Glutamatergic neuron (in vitro differentiated cells): Measurements from ENCODE around the gene ANP32B. TPM values are rescaled to one million over a fixed set of nuclear protein-coding genes. Genes with fewer than 3 reads are reported as not detected.

Experiments
- DNase-seq: peaks from one replicate; pipeline ENCODE4 v3.0.0; 2022
- H3K27ac Mint-ChIP-seq: one replicate; pipeline ENCODE4 v1.8.0; 2020; ENCODE audit warnings: mild to moderate bottlenecking, mixed read lengths, inconsistent platforms; ENCODE audit not compliant: unreplicated experiment
- H3K27me3 Mint-ChIP-seq: one replicate; pipeline ENCODE4 v1.8.0; 2020; ENCODE audit warnings: mild to moderate bottlenecking, moderate library complexity, mixed read lengths, inconsistent platforms; ENCODE audit not compliant: unreplicated experiment
- H3K36me3 Mint-ChIP-seq: one replicate; pipeline ENCODE4 v1.8.0; 2020; ENCODE audit warnings: mild to moderate bottlenecking, mixed read lengths, inconsistent platforms; ENCODE audit not compliant: unreplicated experiment
- H3K4me1 Mint-ChIP-seq: one replicate; pipeline ENCODE4 v1.8.0; 2020; ENCODE audit warnings: mild to moderate bottlenecking, low read depth, mixed read lengths, inconsistent platforms; ENCODE audit not compliant: unreplicated experiment
- H3K4me3 Mint-ChIP-seq: one replicate; pipeline ENCODE4 v1.8.0; 2020; ENCODE audit warnings: mild to moderate bottlenecking, mixed read lengths, inconsistent platforms; ENCODE audit not compliant: unreplicated experiment
- H3K9me3 Mint-ChIP-seq: one replicate; pipeline ENCODE4 v1.8.0; 2020; ENCODE audit warnings: mild to moderate bottlenecking, moderate library complexity, mixed read lengths, inconsistent platforms; ENCODE audit not compliant: unreplicated experiment
- CTCF ChIP-seq: fragments of 200-600 bp; sonication (generic); IDR thresholded peaks from one replicate; pipeline ENCODE4 v1.5.0; 2021; ENCODE audit not compliant: partially characterized antibody, unreplicated experiment
- total RNA-seq: library from RNA; stranded (reverse); fragmentation: NEBNext Ultra II Directional; extraction: Animal tissue kit (Norgen Biotek cat#: 25700); gene quantifications from one replicate; pipeline ENCODE4 v1.2.1, GENCODE V29; 2021; ENCODE audit not compliant: unreplicated experiment

Gene ANP32B
- total RNA-seq, 1 donor from 2014 or later: 108 TPM

- H3K36me3 Mint-ChIP-seq: no peaks in the 10 kb centered on the region
- DNase-seq: no peak
- H3K4me1 Mint-ChIP-seq: peaks cover 8% of the 10 kb centered on the region
- no peak for TF ChIP-seq CTCF
- no peak within 1 kb of the TSS for H3K27ac Mint-ChIP-seq
- H3K9me3 Mint-ChIP-seq: no peaks in the 10 kb centered on the region
- peaks cover 7% of the 10 kb centered on the region for H3K27me3 Mint-ChIP-seq
- H3K4me3 Mint-ChIP-seq: no peak within 1 kb of the TSS
Observed at GRCh38 chr9:97938081-97938644, 45.0 kb upstream of the ANP32B start, which contains the start of gene HEMGN. TSS of gene HEMGN (minus strand) at chr9:97938172. CDS start at chr9:97938136, 36 bp downstream.

- H3K27me3 Mint-ChIP-seq: peaks cover 7% of the 10 kb centered on the region
- no peaks in the 10 kb centered on the region for H3K36me3 Mint-ChIP-seq
- peaks cover under 1% of the 10 kb centered on the region for H3K4me1 Mint-ChIP-seq
- no peak for DNase-seq
- H3K9me3 Mint-ChIP-seq: no peaks in the 10 kb centered on the region
- H3K4me3 Mint-ChIP-seq: no peak overlapping the region
- H3K27ac Mint-ChIP-seq: no peak overlapping the region
- no peak for TF ChIP-seq CTCF
Observed at GRCh38 chr9:97940233-97940632, 42.9 kb upstream of the ANP32B start.

GRCh38 chr9:97940741-97941140 is 42.4 kb upstream of the ANP32B start:
- TF ChIP-seq CTCF: no peak
- Mint-ChIP-seq H3K36me3 (no peaks in the 10 kb centered on the region), H3K9me3 (no peaks in the 10 kb centered on the region), H3K27me3 (peaks cover 7% of the 10 kb centered on the region), H3K27ac (no peak overlapping the region), H3K4me1 (no peaks in the 10 kb centered on the region), H3K4me3 (no peak overlapping the region)
- DNase-seq: no peak

- H3K4me1 Mint-ChIP-seq: no peaks in the 10 kb centered on the region
- H3K4me3 Mint-ChIP-seq: no peak overlapping the region
- H3K27me3 Mint-ChIP-seq: peaks cover 7% of the 10 kb centered on the region
- H3K27ac Mint-ChIP-seq: no peak overlapping the region
- no peaks in the 10 kb centered on the region for H3K9me3 Mint-ChIP-seq
- TF ChIP-seq CTCF: no peak
- DNase-seq: no peak
- no peaks in the 10 kb centered on the region for H3K36me3 Mint-ChIP-seq
Observed at GRCh38 chr9:97941323-97941722, 41.8 kb upstream of the ANP32B start.

- DNase-seq: no peak
- H3K9me3 Mint-ChIP-seq: peaks cover 2% of the 10 kb centered on the region
- peaks cover 8% of the 10 kb centered on the region for H3K27me3 Mint-ChIP-seq
- no peaks in the 10 kb centered on the region for H3K36me3 Mint-ChIP-seq
- no peak for TF ChIP-seq CTCF
- no peak overlapping the region for H3K27ac Mint-ChIP-seq
- H3K4me3 Mint-ChIP-seq: no peak overlapping the region
- no peaks in the 10 kb centered on the region for H3K4me1 Mint-ChIP-seq
Observed at GRCh38 chr9:97943308-97943855, 39.8 kb upstream of the ANP32B start.
